Prostate gland (tissue), 2 donors: ENCODE results near the gene IL17RE.

ENCODE experiments used
- POLR2A ChIP-seq: fragments of 450-650 bp; IDR thresholded peaks from one replicate; pipeline ENCODE4 v1.6.1; 2016; ENCODE audit warnings: antibody characterized with exemption, mild to moderate bottlenecking
- TF ChIP-seq, protein P1 (sequence below), 4 experiments: fragments of 200-600 bp in 2 of 4; fragments of 450-650 bp in 2 of 4; sonication (generic) in 2 of 4; IDR thresholded peaks; 1 replicate in 3 of 4; 2 replicates in 1 of 4; pipeline ENCODE4 v1.5.1; 2016 to 2019; ENCODE audit warnings: antibody characterized with exemption in 4 of 4, mild to moderate bottlenecking in 2 of 4, moderate library complexity in 2 of 4

DNA sequence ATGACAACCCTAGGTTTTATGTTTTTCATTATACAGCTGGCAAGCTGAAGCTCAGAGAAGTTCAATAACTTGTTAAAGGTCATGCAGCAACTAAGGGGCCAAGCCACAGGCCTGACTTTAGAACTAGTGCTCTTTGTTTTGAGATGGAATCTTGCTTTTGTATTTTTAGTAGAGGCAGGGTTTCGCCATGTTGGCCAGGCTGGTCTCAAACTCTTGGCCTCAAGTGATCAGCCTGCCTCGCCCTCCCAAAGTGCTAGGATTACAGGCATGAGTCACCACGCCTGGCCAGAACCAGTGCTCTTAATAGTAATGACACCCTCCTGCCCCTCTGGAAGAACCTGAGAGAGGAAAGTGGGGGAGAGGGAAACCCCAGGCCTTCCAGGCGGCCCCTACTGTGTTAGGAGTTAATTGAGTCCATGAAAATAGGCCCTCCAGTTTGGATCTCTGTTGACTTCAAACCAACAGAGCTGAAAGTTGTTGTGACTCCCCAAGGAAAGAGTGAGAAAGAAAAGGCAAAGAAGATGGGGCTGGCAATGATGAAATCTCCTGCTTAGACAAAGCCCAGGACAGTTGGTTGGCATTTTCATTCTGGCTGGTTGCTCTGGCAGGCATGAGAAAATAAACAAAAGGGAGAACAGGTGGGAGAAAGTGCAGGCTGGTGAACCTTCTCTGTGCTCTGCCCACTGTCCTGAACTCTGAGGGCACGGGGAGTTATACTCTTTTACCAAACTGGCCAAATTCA lies 53.1 kb downstream of the IL17RE start:
- TF ChIP-seq, protein P1, sequence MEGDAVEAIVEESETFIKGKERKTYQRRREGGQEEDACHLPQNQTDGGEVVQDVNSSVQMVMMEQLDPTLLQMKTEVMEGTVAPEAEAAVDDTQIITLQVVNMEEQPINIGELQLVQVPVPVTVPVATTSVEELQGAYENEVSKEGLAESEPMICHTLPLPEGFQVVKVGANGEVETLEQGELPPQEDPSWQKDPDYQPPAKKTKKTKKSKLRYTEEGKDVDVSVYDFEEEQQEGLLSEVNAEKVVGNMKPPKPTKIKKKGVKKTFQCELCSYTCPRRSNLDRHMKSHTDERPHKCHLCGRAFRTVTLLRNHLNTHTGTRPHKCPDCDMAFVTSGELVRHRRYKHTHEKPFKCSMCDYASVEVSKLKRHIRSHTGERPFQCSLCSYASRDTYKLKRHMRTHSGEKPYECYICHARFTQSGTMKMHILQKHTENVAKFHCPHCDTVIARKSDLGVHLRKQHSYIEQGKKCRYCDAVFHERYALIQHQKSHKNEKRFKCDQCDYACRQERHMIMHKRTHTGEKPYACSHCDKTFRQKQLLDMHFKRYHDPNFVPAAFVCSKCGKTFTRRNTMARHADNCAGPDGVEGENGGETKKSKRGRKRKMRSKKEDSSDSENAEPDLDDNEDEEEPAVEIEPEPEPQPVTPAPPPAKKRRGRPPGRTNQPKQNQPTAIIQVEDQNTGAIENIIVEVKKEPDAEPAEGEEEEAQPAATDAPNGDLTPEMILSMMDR (IDR thresholded peaks at IDR 0.05) = no peak
- TF ChIP-seq POLR2A = no peak
